ENCODE data around the gene IBA57.

DNA sequence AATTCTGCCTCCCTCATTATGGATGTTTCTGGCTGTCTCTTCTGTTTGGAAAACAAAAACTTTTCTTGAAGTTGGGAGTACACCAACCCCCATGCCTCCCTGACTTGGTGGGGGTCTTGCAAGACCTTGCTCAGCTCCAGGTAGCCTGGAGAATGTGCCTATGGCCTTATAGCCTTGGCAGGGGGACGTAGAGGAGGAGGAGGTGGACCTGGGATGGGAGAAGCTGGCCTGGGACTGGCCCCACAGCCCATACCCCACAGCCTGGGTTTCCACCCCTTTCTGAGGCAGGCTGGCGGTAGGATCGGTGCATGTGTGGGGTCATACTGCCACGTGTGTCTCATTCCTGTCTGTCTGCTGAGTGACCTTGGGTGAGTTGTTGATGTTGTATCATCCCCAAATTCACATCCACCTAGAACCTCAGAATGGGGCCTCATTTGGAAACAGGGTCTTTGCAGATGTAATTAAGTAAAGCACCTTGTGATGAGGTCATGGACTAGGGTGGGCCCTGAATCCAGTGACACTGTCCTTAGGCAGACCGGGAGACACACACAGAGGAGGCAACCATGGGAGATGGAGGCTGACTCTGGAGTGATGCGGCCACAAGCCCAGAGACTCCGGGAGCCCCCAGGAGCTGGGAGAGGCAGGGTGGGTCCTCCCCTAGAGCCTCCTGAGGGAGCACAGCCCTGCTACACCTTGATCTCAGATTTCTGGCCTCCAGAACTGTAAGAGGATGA is 60.7 kb downstream of the IBA57 start:
- TF ChIP-seq, protein P1, sequence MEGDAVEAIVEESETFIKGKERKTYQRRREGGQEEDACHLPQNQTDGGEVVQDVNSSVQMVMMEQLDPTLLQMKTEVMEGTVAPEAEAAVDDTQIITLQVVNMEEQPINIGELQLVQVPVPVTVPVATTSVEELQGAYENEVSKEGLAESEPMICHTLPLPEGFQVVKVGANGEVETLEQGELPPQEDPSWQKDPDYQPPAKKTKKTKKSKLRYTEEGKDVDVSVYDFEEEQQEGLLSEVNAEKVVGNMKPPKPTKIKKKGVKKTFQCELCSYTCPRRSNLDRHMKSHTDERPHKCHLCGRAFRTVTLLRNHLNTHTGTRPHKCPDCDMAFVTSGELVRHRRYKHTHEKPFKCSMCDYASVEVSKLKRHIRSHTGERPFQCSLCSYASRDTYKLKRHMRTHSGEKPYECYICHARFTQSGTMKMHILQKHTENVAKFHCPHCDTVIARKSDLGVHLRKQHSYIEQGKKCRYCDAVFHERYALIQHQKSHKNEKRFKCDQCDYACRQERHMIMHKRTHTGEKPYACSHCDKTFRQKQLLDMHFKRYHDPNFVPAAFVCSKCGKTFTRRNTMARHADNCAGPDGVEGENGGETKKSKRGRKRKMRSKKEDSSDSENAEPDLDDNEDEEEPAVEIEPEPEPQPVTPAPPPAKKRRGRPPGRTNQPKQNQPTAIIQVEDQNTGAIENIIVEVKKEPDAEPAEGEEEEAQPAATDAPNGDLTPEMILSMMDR (IDR thresholded peaks at IDR 0.05), result no peak
- no peak for TF ChIP-seq POLR2A (IDR thresholded peaks at IDR 0.05)
